Stomach (tissue), 4 donors: Measurements from ENCODE around the gene STARD7.

ENCODE experiments used
- CTCF ChIP-seq, 7 experiments: fragments of 450-650 bp in 4 of 7; fragments of 200-600 bp in 3 of 7; sonication (generic) in 3 of 7; IDR thresholded peaks; one replicate each; pipeline ENCODE4 v1.5.1; 2016 to 2019; ENCODE audit warnings: antibody characterized with exemption in 7 of 7, control low read depth in 2 of 7, mild to moderate bottlenecking in 1 of 7
- POLR2AphosphoS5 ChIP-seq, 3 donors: sonication (generic); formaldehyde crosslinking; IDR thresholded peaks; one replicate each; pipeline ENCODE4 v1.6.1; 2016; ENCODE audit warnings: antibody characterized with exemption in 3 of 3

- TF ChIP-seq POLR2AphosphoS5 (IDR thresholded peaks at IDR 0.05) = no peak
- no peak for TF ChIP-seq CTCF (IDR thresholded peaks at IDR 0.05)
Observed at GRCh38 chr2:96198921-96199320, 9.7 kb downstream of the STARD7 start.
